Kidney glomerular epithelial cell (primary cell): ENCODE results near the gene GALNT12.

Source experiments
- DNase-seq: peaks from one replicate; lab custom pipeline; 2025; lab: John Stamatoyannopoulos, UW

The GALNT12 gene

DNA sequence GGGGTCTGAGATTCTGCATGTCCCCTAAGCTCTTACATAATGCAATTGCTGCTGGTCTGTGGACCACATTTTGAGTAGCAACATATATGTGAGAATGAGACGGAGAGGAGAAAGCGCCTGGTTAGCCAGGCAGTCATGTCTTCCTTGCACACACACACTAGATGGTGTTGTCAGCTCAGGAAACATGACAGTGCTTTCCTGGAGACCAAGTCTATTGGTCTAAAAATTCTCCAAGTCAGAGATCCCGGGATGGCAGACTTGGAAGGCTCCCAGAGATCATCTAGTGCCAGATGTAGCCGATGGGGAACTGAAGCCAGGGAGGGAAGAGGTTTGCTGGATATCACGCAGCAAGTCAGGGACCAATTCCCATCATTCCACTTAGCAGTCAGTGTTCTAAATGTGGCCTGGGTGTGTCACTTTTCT lies 53.4 kb downstream of the GALNT12 start:
- DNase-seq, result no peak

- no peak for DNase-seq
Observed at GRCh38 chr9:98861781-98862504, 54.5 kb downstream of the GALNT12 start.

- no peak for DNase-seq
Observed at GRCh38 chr9:98862936-98863335, 55.5 kb downstream of the GALNT12 start.

DNA sequence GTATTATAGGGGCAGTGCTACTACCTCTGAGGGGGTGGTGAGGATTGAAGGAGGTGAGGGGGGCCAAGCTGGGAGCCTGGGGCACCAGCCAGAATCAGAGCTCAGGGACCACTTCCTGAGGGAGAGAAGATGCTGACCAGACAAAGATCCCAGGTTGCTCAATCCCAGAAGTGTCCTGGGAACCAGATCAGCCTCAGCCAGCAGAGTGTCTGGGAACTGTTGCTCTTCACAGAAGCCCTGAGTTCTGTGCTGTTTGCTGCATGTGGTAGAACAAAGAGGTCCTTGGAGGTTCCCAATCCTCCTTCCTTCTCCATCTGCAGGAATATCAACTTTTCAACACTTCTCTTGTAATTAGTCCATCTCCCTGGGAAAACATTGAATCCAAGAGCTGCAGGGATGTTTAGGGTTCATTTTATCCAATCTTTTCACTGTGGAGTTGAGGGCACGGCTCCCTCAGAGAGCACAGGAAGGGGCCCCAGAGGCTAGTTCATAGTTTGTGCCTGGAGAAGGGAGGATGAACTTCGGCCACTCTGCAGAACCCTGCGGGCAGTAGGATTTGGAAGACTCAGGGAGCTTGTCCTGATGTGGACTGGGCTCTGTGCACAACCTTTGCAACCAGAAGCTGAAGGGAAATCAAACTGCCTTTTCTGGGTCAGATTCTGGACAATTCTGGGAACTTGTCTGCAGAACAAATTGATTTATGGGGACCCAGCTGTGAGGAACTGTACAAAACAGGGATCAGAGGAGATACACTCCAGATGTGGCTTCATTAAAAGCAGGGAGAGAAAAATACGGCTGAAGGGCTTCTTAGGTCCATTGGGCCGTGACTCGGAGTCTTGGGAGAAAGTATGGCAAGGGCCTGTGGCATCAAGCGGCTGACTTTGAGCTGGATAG lies 57.1 kb downstream of the GALNT12 start:
- no peak for DNase-seq

DNA sequence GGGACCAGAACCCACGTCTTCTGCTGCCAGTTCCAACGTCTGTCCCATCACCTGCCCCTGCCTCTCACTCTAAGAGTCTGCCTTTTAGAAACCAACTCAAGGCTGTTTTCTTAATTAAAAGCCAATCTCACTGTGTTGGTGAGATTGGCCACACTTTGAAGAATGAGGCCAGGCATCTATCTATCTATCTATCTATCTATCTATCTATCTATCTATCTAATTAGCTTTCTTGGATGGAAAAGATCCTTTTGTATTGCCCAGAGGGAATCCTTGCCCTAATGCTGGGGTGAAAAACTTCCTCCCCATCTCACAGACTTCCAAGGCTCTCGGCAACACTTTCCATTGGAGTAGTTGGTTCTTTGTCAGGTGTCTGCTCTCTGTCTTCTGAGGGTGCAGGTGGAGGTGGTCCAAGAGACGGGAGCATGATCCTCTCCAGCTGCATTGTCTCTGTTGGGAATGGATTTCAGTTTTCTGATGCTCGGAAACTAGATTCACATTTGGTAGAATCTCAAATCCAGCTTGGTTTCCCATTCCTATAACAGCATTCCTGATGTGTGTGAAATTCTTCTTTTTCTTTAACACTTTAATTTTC lies 57.9 kb downstream of the GALNT12 start:
- DNase-seq, result no peak

DNA sequence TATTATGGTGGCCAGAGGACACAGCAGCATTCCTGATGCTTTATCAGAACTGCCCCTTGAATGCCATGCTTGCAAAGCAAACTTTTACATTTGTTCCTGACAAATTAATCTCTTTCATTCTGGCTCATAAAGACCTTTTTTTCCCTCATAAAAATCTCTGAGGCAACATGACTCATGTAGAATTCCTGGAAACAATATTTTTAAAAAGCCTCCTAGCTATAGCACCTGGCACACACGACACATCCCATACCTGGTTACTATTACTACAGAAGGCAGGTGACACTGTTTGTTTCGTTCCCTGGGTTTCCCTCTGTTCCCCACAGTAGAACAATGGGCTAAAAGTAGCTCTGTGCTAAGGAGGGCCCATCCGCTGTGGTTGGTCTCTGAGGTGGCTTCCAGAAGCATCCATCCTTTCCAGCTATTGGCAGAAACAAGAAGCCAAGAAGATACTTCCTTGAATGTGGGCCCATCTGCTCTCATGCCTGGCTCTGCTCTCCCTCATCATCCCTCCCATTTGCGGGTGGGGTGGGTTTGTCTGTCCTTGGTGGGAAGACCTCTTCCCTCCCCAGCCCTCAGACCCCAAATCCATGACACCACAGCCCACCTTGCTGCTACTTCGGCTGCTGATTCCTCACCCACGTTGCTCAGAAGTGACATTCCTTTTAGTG lies 59.1 kb downstream of the GALNT12 start:
- DNase-seq, result no peak

GRCh38 chr9:98867103-98867428 lies 59.6 kb downstream of the GALNT12 start:
- DNase-seq, result no peak

- no peak for DNase-seq
Observed at GRCh38 chr9:98867429-98868168, 60.1 kb downstream of the GALNT12 start.

GRCh38 chr9:98869078-98869745 lies 61.7 kb downstream of the GALNT12 start:
- no peak for DNase-seq

DNA sequence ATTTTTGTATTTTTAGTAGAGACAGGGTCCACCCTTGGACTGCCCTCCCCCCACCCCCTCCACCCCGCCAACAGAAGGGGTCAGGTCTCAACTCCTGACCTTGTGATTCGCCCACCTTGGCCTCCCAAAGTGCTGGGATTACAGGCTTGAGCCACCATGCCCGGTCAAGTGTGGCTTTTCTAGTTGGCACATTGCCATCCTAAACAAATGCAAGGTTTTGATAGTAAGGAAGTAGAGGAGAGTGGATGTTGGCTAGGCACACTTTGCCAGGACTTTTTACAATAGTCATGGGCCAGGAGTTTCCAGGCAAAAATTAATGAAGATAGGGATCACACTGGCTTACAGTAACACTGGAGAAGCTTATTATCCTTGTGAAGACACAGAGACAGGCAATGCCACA lies 62.4 kb downstream of the GALNT12 start:
- DNase-seq, result no peak

- DNase-seq, result no peak
Observed at GRCh38 chr9:98870782-98871557, 63.5 kb downstream of the GALNT12 start.

- DNase-seq, result no peak
Observed at GRCh38 chr9:98871558-98872065, 64.1 kb downstream of the GALNT12 start.

DNA sequence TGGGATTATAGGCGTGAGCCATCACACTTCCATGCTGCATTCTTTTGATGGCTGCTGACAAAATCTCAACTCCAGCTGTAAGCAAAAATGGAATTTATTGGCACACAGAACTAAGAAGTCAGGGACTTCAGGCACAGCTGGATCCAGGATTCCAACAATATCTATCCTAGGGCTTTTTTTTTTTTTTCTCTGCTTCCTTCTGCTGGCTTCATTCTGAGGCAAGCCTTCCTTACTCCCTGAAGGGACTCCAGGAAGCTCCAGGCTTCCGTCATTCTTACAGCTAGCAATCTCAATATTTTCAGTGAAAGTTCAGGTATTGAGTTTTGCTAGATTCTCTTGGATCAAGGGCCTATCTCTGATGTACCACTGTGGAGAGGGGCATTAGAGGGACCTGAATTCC lies 66.1 kb downstream of the GALNT12 start:
- no peak for DNase-seq

DNA sequence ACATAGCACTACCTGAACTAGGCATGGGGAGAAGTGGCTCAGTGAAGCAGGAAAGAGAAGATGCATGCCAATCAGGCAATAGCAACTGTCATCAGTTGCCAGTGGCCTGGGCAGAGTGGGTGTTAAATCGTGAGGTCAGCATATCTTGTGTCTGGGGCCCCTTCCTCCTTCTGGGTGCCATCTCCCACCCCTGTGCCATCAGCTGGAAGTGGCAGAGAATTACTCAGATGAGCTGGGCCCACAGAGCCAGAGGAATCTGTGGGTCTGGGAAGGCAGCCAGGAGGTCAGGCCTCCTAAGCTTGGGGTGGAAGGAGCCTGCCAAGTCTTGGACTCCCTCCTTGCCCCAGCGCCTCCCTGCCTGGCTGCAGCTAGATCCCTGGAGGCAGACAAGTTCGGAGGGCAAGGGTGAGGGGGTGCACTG lies 66.5 kb downstream of the GALNT12 start:
- DNase-seq, result no peak

DNA sequence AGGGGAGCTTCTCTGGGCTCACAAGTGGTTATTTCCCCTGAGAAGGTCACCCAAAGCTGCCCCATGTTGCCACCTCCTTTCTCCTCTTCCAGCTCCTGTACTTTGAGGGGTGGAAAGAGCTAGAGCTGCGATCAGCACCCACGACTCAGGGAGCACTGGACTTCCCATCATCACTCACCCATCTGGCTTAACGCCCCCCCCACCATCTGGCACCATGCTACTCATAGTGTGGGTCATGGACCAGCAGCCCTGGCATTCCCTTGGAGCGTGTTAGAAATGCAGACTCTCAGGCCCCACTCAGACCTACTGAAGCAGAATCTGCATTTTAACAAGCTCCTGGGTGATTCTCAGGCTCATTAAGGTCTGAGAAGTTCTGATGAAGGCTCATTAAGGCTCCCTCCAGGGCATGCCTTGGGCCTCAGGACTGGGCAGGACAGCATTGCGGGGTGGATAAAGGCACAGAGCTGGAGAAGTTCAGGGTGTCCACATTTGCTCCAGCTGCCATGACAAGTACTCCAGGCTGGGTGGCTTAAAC lies 67.3 kb downstream of the GALNT12 start:
- no peak for DNase-seq

- DNase-seq, result no peak
Observed at GRCh38 chr9:98875536-98875935, 68.1 kb downstream of the GALNT12 start.

DNA sequence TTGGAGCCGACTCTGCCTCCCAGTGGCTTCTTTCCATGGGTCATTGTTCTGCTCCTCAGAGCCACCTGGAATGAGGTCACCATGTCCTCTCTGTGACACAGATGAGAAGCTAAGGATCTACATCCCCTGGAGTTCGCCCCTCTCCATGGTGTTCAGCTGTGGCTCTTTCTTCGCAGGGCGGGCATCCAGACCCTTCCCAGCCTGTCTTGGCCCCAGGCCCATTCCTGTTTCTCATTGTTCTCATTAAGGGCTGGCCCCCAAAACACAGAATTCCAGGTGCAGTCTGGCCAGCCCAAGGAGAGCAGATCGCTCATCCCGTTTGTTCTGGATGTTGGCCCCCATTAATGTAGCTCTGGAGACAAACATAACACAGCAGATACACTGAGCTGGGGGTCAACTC lies 69.8 kb downstream of the GALNT12 start:
- no peak for DNase-seq

DNA sequence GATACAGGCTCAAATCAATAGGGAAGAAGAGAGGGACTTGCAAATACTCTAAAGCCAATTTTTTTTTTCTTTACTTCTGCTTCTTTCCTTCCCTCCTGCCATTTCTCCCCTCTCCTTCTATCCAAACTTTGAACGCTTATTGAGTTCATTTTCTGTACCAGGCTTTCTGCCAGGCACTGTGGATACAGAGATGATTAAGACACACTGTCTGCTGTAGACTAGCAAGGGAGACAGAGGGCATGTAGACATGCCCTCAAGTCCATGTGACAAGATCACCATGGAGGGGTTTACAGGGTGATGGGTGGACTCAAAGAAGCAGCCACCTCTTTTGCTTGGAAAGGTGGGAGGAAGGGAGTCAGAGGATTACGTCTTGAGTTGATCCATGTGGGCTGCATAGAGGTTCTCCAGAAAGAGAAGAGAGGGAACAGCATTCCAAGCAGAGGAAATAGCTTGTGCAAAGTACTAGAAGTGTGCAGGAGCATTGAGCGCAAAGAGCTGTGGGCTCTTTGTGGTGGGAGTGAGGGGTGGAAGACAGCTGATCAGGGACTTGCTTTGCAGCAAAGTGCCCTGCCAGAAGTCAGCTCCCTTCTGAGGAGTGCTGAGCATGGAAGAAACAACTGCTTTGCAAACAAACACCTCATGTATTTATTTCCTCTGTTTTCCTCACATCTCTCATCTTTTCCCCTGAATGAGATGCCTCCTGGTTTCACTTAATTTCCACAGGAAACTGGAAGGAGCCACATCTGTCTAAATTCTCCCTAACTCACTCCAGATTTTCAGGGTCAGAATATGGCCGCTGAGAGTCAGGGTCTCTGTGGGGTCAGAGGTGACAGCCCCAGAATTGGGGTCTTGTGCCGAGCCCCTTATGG lies 71.9 kb downstream of the GALNT12 start:
- no peak for DNase-seq

DNA sequence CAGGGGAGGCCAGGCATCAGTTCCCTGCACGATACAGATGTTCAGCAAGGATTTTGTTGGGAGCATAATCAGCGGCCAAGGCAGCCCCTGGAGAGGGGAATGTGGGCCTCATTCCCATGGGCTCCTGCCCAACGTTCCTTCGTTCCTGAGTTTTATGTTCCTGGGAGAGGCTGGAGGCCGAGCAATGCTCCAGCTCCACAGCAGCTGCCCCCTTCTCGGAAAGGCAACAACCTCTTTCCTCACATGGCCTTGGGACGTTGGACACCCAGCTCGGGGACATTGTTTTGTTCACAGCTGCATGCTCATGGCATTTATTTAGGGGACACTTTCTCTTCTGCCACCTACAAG lies 72.5 kb downstream of the GALNT12 start:
- DNase-seq, result no peak
